OCI-LY1 (cell line): Measurements from ENCODE around the gene CHSY1.

Source experiments
- H2AFZ ChIP-seq: fragments of 200-600 bp; sonication (generic), shearing (Covaris generic); 2 replicates; pipeline ENCODE4 v1.6.0; 2014; ENCODE audit warnings: antibody characterized with exemption, mild to moderate bottlenecking, low read length
- H3F3A ChIP-seq: fragments of 200-600 bp; sonication (generic), shearing (Covaris generic); 2 replicates; pipeline ENCODE4 v1.6.0; 2014; ENCODE audit warnings: mild to moderate bottlenecking, antibody characterized with exemption, low read length, moderate library complexity; ENCODE audit not compliant: insufficient read depth
- H3K27ac ChIP-seq: fragments of 200-600 bp; sonication (generic); 2 replicates; pipeline ENCODE4 v1.5.1; 2014; ENCODE audit warnings: low read length, mixed run types, mild to moderate bottlenecking, low read depth; ENCODE audit not compliant: poor library complexity, severe bottlenecking
- H3K27me3 ChIP-seq: fragments of 200-600 bp; sonication (generic); 2 replicates; pipeline ENCODE4 v1.6.0; 2014; ENCODE audit warnings: antibody characterized with exemption, mild to moderate bottlenecking, low read length, moderate library complexity; ENCODE audit not compliant: insufficient read depth
- H3K36me3 ChIP-seq: fragments of 200-600 bp; sonication (generic); 2 replicates; pipeline ENCODE4 v1.6.1; 2014; ENCODE audit warnings: mild to moderate bottlenecking, antibody characterized with exemption, low read length, moderate library complexity, mixed read lengths; ENCODE audit not compliant: insufficient read depth
- H3K4me1 ChIP-seq: fragments of 200-600 bp; sonication (generic); 2 replicates; pipeline ENCODE4 v1.5.1; 2014; ENCODE audit warnings: mild to moderate bottlenecking, low read length, moderate library complexity; ENCODE audit not compliant: insufficient read depth, severe bottlenecking
- H3K4me2 ChIP-seq: fragments of 200-600 bp; sonication (generic), shearing (Covaris generic); 2 replicates; pipeline ENCODE4 v1.6.1; 2014; ENCODE audit warnings: low read length
- H3K4me3 ChIP-seq: fragments of 200-600 bp; sonication (generic); 2 replicates; pipeline ENCODE4 v1.5.1; 2014; ENCODE audit warnings: low read length, low read depth, mild to moderate bottlenecking, mixed read lengths; ENCODE audit not compliant: poor library complexity, severe bottlenecking
- H3K79me2 ChIP-seq: fragments of 200-600 bp; shearing (Covaris generic); 2 replicates; pipeline ENCODE4 v1.6.1; 2016; ENCODE audit warnings: mixed run types, low read length, mixed read lengths; ENCODE audit not compliant: insufficient read depth
- H3K9ac ChIP-seq: fragments of 200-600 bp; sonication (generic), shearing (Covaris generic); 2 replicates; pipeline ENCODE4 v1.6.1; 2014; ENCODE audit warnings: mild to moderate bottlenecking, low read length, mixed read lengths
- H3K9me2 ChIP-seq: fragments of 200-600 bp; sonication (generic), shearing (Covaris generic); 2 replicates; pipeline ENCODE4 v1.6.1; 2014; ENCODE audit warnings: low read depth, mild to moderate bottlenecking, low read length, mixed read lengths
- H3K9me3 ChIP-seq: fragments of 200-600 bp; shearing (Covaris generic); 2 replicates; pipeline ENCODE4 v1.6.1; 2014; ENCODE audit warnings: low read length, mixed read lengths
- H4K20me1 ChIP-seq: fragments of 200-600 bp; sonication (generic), shearing (Covaris generic); 2 replicates; pipeline ENCODE4 v1.6.0; 2016; ENCODE audit warnings: mild to moderate bottlenecking, low read length; ENCODE audit not compliant: insufficient read depth
- EZH2 ChIP-seq: fragments of 200-600 bp; sonication (generic), shearing (Covaris generic); IDR thresholded peaks from 2 replicates; pipeline ENCODE4 v1.8.0; 2017; ENCODE audit warnings: borderline replicate concordance, mixed run types, mild to moderate bottlenecking, antibody characterized with exemption, low read length, moderate library complexity, mixed read lengths
- TF ChIP-seq, protein P1 (sequence below): fragments of 200-600 bp; sonication (generic), shearing (Covaris generic); IDR thresholded peaks from 2 replicates; pipeline ENCODE4 v1.5.1; 2017; ENCODE audit warnings: mild to moderate bottlenecking, antibody characterized with exemption, low read length, moderate library complexity, mixed read lengths

The CHSY1 gene

DNA sequence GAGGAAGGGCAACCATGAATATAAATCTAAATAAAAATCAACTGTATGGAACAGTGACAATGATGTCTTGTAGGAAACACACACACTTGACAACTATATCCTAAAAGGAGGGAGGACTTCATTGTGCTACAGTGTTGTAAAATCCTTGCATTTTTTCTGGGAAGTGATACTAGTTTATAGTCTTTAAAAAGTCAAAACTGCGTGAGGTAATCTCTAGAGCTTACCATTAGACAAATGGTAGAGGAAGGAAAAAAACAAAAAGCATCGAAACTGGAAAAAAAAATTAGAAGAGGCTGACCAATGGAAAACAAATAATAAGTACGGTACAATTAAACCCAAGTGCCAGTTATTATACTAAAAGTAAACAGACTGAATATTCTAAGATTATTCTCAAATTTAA lies 38.7 kb downstream of the CHSY1 start:
- H3K4me2 ChIP-seq: no peak overlapping the region
- H3K79me2 ChIP-seq: no peaks in the 10 kb centered on the region
- H3K9me3 ChIP-seq: no peaks in the 10 kb centered on the region
- H3K27me3 ChIP-seq: no peaks in the 10 kb centered on the region
- H3K27ac ChIP-seq: no peak overlapping the region
- H3K4me1 ChIP-seq: no peaks in the 10 kb centered on the region
- TF ChIP-seq, protein P1, sequence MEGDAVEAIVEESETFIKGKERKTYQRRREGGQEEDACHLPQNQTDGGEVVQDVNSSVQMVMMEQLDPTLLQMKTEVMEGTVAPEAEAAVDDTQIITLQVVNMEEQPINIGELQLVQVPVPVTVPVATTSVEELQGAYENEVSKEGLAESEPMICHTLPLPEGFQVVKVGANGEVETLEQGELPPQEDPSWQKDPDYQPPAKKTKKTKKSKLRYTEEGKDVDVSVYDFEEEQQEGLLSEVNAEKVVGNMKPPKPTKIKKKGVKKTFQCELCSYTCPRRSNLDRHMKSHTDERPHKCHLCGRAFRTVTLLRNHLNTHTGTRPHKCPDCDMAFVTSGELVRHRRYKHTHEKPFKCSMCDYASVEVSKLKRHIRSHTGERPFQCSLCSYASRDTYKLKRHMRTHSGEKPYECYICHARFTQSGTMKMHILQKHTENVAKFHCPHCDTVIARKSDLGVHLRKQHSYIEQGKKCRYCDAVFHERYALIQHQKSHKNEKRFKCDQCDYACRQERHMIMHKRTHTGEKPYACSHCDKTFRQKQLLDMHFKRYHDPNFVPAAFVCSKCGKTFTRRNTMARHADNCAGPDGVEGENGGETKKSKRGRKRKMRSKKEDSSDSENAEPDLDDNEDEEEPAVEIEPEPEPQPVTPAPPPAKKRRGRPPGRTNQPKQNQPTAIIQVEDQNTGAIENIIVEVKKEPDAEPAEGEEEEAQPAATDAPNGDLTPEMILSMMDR: no peak
- TF ChIP-seq EZH2: no peak
- no peak overlapping the region for H3K9ac ChIP-seq
- H3F3A ChIP-seq: no peaks in the 10 kb centered on the region
- H2AFZ ChIP-seq: no peak overlapping the region
- no peaks in the 10 kb centered on the region for H3K9me2 ChIP-seq
- H4K20me1 ChIP-seq: no peaks in the 10 kb centered on the region
- no peaks in the 10 kb centered on the region for H3K36me3 ChIP-seq
- H3K4me3 ChIP-seq: no peak overlapping the region

GRCh38 chr15:101211897-101212296 lies 40.0 kb downstream of the CHSY1 start:
- H3K27me3 ChIP-seq: no peaks in the 10 kb centered on the region
- no peak overlapping the region for H3K4me2 ChIP-seq
- H2AFZ ChIP-seq: no peak overlapping the region
- no peak overlapping the region for H3K27ac ChIP-seq
- H3K4me3 ChIP-seq: no peak overlapping the region
- no peaks in the 10 kb centered on the region for H3K9me3 ChIP-seq
- H3K9me2 ChIP-seq: no peaks in the 10 kb centered on the region
- no peak for TF ChIP-seq EZH2
- TF ChIP-seq, protein P1: no peak
- no peaks in the 10 kb centered on the region for H4K20me1 ChIP-seq
- H3K4me1 ChIP-seq: no peaks in the 10 kb centered on the region
- H3K9ac ChIP-seq: no peak overlapping the region
- H3K79me2 ChIP-seq: no peaks in the 10 kb centered on the region
- H3F3A ChIP-seq: no peaks in the 10 kb centered on the region
- H3K36me3 ChIP-seq: no peaks in the 10 kb centered on the region

DNA sequence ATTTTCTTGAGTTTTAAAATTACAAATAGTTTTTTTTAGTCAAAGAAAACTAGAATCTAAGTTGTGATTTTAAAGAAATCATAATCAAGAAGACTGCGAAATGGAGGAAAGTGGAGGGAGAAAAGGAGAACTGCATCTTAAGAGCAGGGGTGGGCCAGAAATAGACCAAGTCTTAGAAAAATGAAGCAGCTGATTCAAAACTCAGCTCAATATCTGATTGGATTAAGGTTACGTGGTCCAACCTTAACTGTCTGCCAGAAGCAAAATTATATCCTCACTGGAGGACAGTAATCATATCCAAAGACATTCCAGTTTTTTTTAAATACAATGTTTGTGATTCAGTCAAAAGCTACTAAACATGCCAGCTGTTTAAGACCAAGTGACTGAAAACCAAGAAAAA lies 41.4 kb downstream of the CHSY1 start:
- no peaks in the 10 kb centered on the region for H3F3A ChIP-seq

More for the DNA sequence above, 41.4 kb downstream of the CHSY1 start:
- Histone ChIP-seq H2AFZ (no peak overlapping the region), H3K4me2 (no peak overlapping the region), H3K36me3 (no peaks in the 10 kb centered on the region), H3K27ac (no peak overlapping the region), H3K4me1 (no peaks in the 10 kb centered on the region), H4K20me1 (no peaks in the 10 kb centered on the region), H3K9me3 (no peaks in the 10 kb centered on the region), H3K27me3 (no peaks in the 10 kb centered on the region), H3K79me2 (no peaks in the 10 kb centered on the region), H3K9me2 (no peaks in the 10 kb centered on the region), H3K4me3 (no peak overlapping the region), H3K9ac (no peak overlapping the region)
- TF ChIP-seq, protein P1: no peak
- TF ChIP-seq EZH2: no peak
